Endodermal cell (in vitro differentiated cells): ENCODE results near the gene FH. TPM values are rescaled to one million over a fixed set of nuclear protein-coding genes. Genes with fewer than 3 reads are reported as not detected.

ENCODE experiments used
- DNase-seq: peaks from one replicate; pipeline ENCODE4 v3.0.0-alpha.2; 2017
- H3K27ac ChIP-seq: 2 replicates; pipeline ENCODE4 v1.5.1; 2013; ENCODE audit warnings: mild to moderate bottlenecking, low read depth, low read length, moderate library complexity
- H3K27me3 ChIP-seq: 2 replicates; pipeline ENCODE4 v1.6.1; 2013; ENCODE audit warnings: mild to moderate bottlenecking, low read length, moderate library complexity; ENCODE audit not compliant: insufficient read depth, control insufficient read depth, poor library complexity, severe bottlenecking
- H3K36me3 ChIP-seq: 2 replicates; pipeline ENCODE4 v1.7.0; 2013; ENCODE audit warnings: mild to moderate bottlenecking, low read length, moderate library complexity; ENCODE audit not compliant: control insufficient read depth, insufficient read depth
- H3K4me1 ChIP-seq: one replicate; pipeline ENCODE4 v1.7.0; 2013; ENCODE audit warnings: low read length; ENCODE audit not compliant: control insufficient read depth, insufficient read depth
- H3K4me3 ChIP-seq: 2 replicates; pipeline ENCODE4 v1.5.1; 2013; ENCODE audit warnings: mild to moderate bottlenecking, low read length, moderate library complexity
- H3K9ac ChIP-seq: 2 replicates; pipeline ENCODE4 v1.6.1; 2013; ENCODE audit warnings: mild to moderate bottlenecking, low read length, moderate library complexity; ENCODE audit not compliant: poor library complexity, severe bottlenecking; ENCODE audit errors: extremely low read depth
- H3K9me3 ChIP-seq: 2 replicates; pipeline ENCODE4 v1.6.1; 2013; ENCODE audit warnings: mild to moderate bottlenecking, low read length, moderate library complexity; ENCODE audit not compliant: control insufficient read depth
- H3K27ac Mint-ChIP-seq: 2 replicates; pipeline ENCODE4 v1.8.0; 2020; ENCODE audit warnings: mixed read lengths
- H3K27me3 Mint-ChIP-seq: 2 replicates; pipeline ENCODE4 v1.8.0; 2021; ENCODE audit warnings: mild to moderate bottlenecking, mixed read lengths; ENCODE audit not compliant: insufficient read depth
- H3K36me3 Mint-ChIP-seq: 2 replicates; pipeline ENCODE4 v1.8.0; 2020; ENCODE audit warnings: low read depth, mixed read lengths
- H3K4me1 Mint-ChIP-seq: 2 replicates; pipeline ENCODE4 v1.8.0; 2020; ENCODE audit warnings: mixed read lengths
- H3K4me3 Mint-ChIP-seq: 2 replicates; pipeline ENCODE4 v1.8.0; 2020; ENCODE audit warnings: mild to moderate bottlenecking, moderate library complexity, mixed read lengths
- H3K9me3 Mint-ChIP-seq: 2 replicates; pipeline ENCODE4 v1.8.0; 2020; ENCODE audit warnings: mild to moderate bottlenecking, mixed read lengths
- WGBS, 2 experiments: methylation state at CpG; one replicate each; pipeline versions ENCODE4 v1.1.5 to v1.1.7; 2013; ENCODE audit warnings: missing lambda C conversion rate in 2 of 2, mixed read lengths in 1 of 2; ENCODE audit not compliant: insufficient coverage in 1 of 2, insufficient read length in 1 of 2; 5-methylcytosine and 5-hydroxymethylcytosine counted together
- total RNA-seq, 2 donors: library from RNA; stranded (reverse); fragmentation: NEBNext Ultra II Directional in 1 of 2; extraction: Animal tissue kit (Norgen Biotek cat#: 25700) in 1 of 2; gene quantifications; 2 replicates in 1 of 2; 3 replicates in 1 of 2; pipeline ENCODE4 v1.2.1, GENCODE V29; 2021
- TF ChIP-seq, protein P1 (sequence below): fragments of 200-600 bp; sonication (generic); conservative IDR thresholded peaks from 2 replicates; pipeline ENCODE4 v1.5.0; 2021; ENCODE audit warnings: antibody characterized with exemption, mild to moderate bottlenecking

FH gene
- total RNA-seq, 2 donors from 2014 or later, result 65.5 to 66.7 TPM

DNA sequence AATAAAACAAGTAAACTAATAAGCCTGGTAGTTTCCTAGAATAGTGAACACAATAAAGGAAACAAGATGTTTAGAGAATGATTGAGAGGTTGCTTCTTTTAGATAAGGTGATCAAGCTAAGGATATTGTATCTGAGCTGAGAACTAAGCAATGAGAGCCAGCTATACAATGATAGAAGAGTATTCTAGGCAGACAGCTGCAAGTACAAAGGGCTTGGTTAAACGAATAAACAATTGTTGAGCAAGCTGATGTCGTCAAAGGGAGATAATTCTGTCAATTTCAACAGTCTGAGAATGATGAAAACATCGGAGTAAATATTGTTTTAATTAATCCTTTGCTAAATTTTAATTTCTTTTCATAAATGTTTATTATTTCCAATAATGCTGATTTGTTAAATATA lies 5.5 kb upstream of the FH start:
- H3K27me3 Mint-ChIP-seq, result peaks cover 7% of the 10 kb centered on the region
- Histone ChIP-seq H3K27ac (no peak overlapping the region), H3K27me3 (peaks cover 13% of the 10 kb centered on the region), H3K9me3 (no peaks in the 10 kb centered on the region), H3K4me3 (no peak overlapping the region), H3K36me3 (no peaks in the 10 kb centered on the region), H3K4me1 (no peaks in the 10 kb centered on the region), H3K9ac (no peak overlapping the region)
- H3K4me1 Mint-ChIP-seq, result peaks cover 2% of the 10 kb centered on the region
- no peak for DNase-seq
- H3K9me3 Mint-ChIP-seq, result no peaks in the 10 kb centered on the region
- 74 to 82% methylated on average over 2 to 3 of the region's 3 CpGs for WGBS, 2 experiments
- H3K4me3 Mint-ChIP-seq, result no peak overlapping the region
- H3K27ac Mint-ChIP-seq, result no peak overlapping the region
- TF ChIP-seq, protein P1, sequence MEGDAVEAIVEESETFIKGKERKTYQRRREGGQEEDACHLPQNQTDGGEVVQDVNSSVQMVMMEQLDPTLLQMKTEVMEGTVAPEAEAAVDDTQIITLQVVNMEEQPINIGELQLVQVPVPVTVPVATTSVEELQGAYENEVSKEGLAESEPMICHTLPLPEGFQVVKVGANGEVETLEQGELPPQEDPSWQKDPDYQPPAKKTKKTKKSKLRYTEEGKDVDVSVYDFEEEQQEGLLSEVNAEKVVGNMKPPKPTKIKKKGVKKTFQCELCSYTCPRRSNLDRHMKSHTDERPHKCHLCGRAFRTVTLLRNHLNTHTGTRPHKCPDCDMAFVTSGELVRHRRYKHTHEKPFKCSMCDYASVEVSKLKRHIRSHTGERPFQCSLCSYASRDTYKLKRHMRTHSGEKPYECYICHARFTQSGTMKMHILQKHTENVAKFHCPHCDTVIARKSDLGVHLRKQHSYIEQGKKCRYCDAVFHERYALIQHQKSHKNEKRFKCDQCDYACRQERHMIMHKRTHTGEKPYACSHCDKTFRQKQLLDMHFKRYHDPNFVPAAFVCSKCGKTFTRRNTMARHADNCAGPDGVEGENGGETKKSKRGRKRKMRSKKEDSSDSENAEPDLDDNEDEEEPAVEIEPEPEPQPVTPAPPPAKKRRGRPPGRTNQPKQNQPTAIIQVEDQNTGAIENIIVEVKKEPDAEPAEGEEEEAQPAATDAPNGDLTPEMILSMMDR, result no peak
- no peaks in the 10 kb centered on the region for H3K36me3 Mint-ChIP-seq

DNA sequence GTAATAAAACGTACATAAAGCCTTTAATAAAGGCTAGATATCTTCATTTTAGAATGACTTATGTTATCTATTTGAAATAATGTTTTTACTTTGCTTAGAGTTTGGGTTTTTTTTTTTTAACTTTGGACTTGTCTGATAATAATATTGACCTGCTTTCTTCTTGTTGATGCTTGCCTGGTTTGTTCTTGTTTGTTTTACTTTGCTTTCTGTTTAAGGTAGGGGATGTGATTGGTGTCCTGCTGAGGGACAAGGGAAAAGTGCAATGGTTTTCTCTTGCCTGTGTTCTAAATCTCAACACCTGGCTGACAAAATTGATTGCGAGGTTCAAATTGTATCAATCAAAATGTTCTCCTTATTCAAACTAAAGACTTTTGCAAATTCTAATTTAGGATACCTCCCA lies 2.2 kb upstream of the FH start:
- H3K4me1 ChIP-seq, result peaks cover 5% of the 10 kb centered on the region
- no peak for DNase-seq
- no peak overlapping the region for H3K9ac ChIP-seq
- TF ChIP-seq, protein P1, result no peak
- Mint-ChIP-seq H3K27ac (no peak overlapping the region), H3K36me3 (peaks cover 4% of the 10 kb centered on the region), H3K9me3 (no peaks in the 10 kb centered on the region), H3K4me1 (peaks cover 12% of the 10 kb centered on the region), H3K27me3 (peaks cover 7% of the 10 kb centered on the region), H3K4me3 (no peak overlapping the region)
- H3K9me3 ChIP-seq, result no peaks in the 10 kb centered on the region
- no peak overlapping the region for H3K27ac ChIP-seq
- H3K36me3 ChIP-seq, result no peaks in the 10 kb centered on the region
- peaks cover 13% of the 10 kb centered on the region for H3K27me3 ChIP-seq
- H3K4me3 ChIP-seq, result no peak overlapping the region
- 71 to 90% methylated on average over 1 of the region's 2 CpGs for WGBS, 2 experiments

DNA sequence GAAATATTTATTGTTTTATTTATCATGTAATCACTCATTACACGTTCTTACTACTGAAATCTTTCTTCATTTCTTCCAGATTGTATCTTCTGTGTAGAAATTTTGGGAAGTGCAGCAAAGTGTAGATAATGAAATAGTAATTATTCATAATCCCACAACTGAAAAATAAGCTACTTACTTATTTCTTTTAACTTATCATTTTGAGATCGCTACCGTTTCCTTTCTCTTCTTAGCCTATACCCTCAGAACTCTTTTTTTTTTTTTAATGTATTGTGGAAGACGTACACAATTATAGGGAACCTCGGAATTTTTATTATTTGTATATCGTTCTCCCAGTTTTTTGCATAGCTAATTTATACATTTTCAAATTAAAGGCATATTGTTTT lies 518 bp upstream of the FH start:
- Histone ChIP-seq H3K4me1 (peaks cover 5% of the 10 kb centered on the region), H3K9me3 (no peaks in the 10 kb centered on the region), H3K9ac (peak overlapping the region; percentile 28), H3K4me3 (peak overlapping the region; percentile 96), H3K27me3 (peaks cover 13% of the 10 kb centered on the region), H3K27ac (no peak overlapping the region), H3K36me3 (peaks cover 11% of the 10 kb centered on the region)
- peaks cover 12% of the 10 kb centered on the region for H3K4me1 Mint-ChIP-seq
- no peak overlapping the region for H3K27ac Mint-ChIP-seq
- H3K4me3 Mint-ChIP-seq, result no peak overlapping the region
- WGBS, 2 experiments, result 35% methylated on average over 2 of the region's 6 CpGs; no CpG with 5 or more reads in 1 of the 2 experiments
- peaks cover 11% of the 10 kb centered on the region for H3K36me3 Mint-ChIP-seq
- peaks cover 7% of the 10 kb centered on the region for H3K27me3 Mint-ChIP-seq
- no peak for DNase-seq
- no peaks in the 10 kb centered on the region for H3K9me3 Mint-ChIP-seq
- TF ChIP-seq, protein P1, result no peak
